NT2/D1 (cell line): ENCODE measurements around the gene TRMT6.

ENCODE experiments used
- DNase-seq: peaks from one replicate; pipeline ENCODE4 v3.0.0-alpha.2; 2011; ENCODE audit warnings: low read depth, low spot score
- H3K27me3 ChIP-seq: 2 replicates; pipeline ENCODE4 v1.6.0; 2011; ENCODE audit warnings: mild to moderate bottlenecking; ENCODE audit not compliant: insufficient read length, insufficient read depth
- H3K36me3 ChIP-seq: 2 replicates; pipeline ENCODE4 v1.6.1; 2011; ENCODE audit warnings: mild to moderate bottlenecking, low read length, mixed read lengths; ENCODE audit not compliant: insufficient read depth, insufficient read length
- H3K4me1 ChIP-seq: 2 replicates; pipeline ENCODE4 v1.5.1; 2011; ENCODE audit not compliant: insufficient read depth, insufficient read length
- H3K4me3 ChIP-seq: 2 replicates; pipeline ENCODE4 v1.5.1; 2011; ENCODE audit warnings: low read depth; ENCODE audit not compliant: insufficient read length
- H3K9ac ChIP-seq: 2 replicates; pipeline ENCODE4 v1.6.0; 2011; ENCODE audit warnings: low read depth; ENCODE audit not compliant: insufficient read length
- H3K9me3 ChIP-seq: 2 replicates; pipeline ENCODE4 v1.5.1; 2011; ENCODE audit warnings: mild to moderate bottlenecking, low read length; ENCODE audit not compliant: insufficient read depth
- SUZ12 ChIP-seq: IDR thresholded peaks from 2 replicates; pipeline ENCODE4 v1.6.1; 2011; ENCODE audit not compliant: insufficient read length, insufficient read depth; ENCODE audit errors: extremely low read depth
- YY1 ChIP-seq: IDR thresholded peaks from 2 replicates; pipeline ENCODE4 v1.6.1; 2011; ENCODE audit not compliant: insufficient read length, insufficient read depth
- ZNF274 ChIP-seq: IDR thresholded peaks from 2 replicates; pipeline ENCODE4 v1.6.1; 2011; ENCODE audit warnings: mild to moderate bottlenecking, low read depth, low read length

The TRMT6 gene

DNA sequence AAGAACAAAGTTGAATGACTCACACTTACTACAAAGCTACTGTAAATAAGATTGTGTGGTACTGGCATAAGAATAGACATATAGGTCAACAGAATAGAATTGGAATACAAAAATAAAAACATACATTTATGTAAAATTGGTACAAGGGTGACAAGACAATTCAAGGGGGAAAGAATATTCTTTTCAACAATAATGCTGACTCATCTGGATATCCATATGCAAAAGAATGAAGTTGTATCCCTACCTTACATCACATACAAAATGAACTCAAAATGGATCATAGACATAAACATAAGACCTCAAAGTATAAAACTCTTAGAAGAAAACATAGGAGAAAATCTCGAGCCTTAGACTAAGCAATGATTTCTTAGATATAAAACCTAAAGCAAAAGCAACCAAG lies 50.9 kb downstream of the TRMT6 start:
- DNase-seq: no peak
- Histone ChIP-seq H3K4me3 (no peak overlapping the region), H3K9ac (no peak overlapping the region), H3K27me3 (no peaks in the 10 kb centered on the region), H3K9me3 (no peaks in the 10 kb centered on the region), H3K4me1 (no peaks in the 10 kb centered on the region), H3K36me3 (no peaks in the 10 kb centered on the region)
- TF ChIP-seq SUZ12 (no peak), ZNF274 (no peak), YY1 (no peak)

- TF ChIP-seq ZNF274: no peak
- TF ChIP-seq YY1: no peak
- no peak for TF ChIP-seq SUZ12
- no peaks in the 10 kb centered on the region for H3K9me3 ChIP-seq
- H3K4me1 ChIP-seq: no peaks in the 10 kb centered on the region
- H3K4me3 ChIP-seq: no peak overlapping the region
- no peaks in the 10 kb centered on the region for H3K27me3 ChIP-seq
- DNase-seq: no peak
- no peak overlapping the region for H3K9ac ChIP-seq
- no peaks in the 10 kb centered on the region for H3K36me3 ChIP-seq
These were observed 54.7 kb downstream of the TRMT6 start for GRCh38 chr20:5895626-5896025.

DNA sequence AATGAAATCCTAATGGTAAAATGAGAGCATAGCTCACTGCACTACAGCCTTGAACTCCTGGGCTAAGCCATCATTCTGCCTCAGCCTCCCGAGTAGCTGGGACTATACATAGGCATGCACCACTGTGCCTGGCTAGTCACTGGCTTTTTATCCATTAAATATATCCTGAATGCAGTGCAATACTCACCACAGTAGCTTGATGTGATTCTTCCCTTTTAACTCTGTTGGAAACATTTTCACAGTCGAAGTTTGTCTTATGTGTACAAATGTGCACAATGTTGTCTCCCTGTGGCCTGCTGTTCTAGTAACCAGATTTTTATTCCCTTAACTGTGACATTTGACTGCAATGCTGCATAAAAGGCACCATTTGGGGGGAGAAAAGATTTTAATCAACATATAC lies 56.7 kb downstream of the TRMT6 start:
- H3K4me3 ChIP-seq: no peak overlapping the region
- H3K9ac ChIP-seq: no peak overlapping the region
- no peak for DNase-seq
- H3K9me3 ChIP-seq: no peaks in the 10 kb centered on the region
- H3K4me1 ChIP-seq: no peaks in the 10 kb centered on the region
- H3K36me3 ChIP-seq: no peaks in the 10 kb centered on the region
- no peaks in the 10 kb centered on the region for H3K27me3 ChIP-seq
- no peak for TF ChIP-seq SUZ12
- TF ChIP-seq YY1: no peak
- TF ChIP-seq ZNF274: no peak

DNA sequence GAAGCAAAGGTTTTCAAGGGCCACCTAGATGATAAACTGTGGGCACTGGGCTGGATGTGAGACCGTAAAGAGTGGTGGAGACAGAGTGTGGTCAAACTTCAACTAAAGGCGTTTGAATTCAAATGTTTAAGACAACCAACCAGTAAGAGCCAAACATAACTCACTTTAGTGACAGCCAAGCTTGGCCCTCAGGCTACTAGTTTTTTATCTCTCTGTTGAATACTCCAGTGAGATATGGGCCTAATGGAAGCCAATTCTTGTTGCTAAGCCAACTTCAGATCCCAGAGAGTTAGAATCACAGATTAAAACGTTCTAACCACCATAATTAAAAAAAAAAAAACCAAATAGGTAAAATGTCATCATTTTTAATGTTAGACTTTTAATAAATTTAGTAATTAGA lies 57.3 kb downstream of the TRMT6 start:
- no peaks in the 10 kb centered on the region for H3K27me3 ChIP-seq
- H3K36me3 ChIP-seq: no peaks in the 10 kb centered on the region
- H3K9me3 ChIP-seq: no peaks in the 10 kb centered on the region
- DNase-seq: no peak
- H3K9ac ChIP-seq: no peak overlapping the region
- H3K4me3 ChIP-seq: no peak overlapping the region
- TF ChIP-seq ZNF274 (no peak), SUZ12 (no peak), YY1 (no peak)
- no peaks in the 10 kb centered on the region for H3K4me1 ChIP-seq

GRCh38 chr20:5890773-5891441 lies 59.4 kb downstream of the TRMT6 start:
- Histone ChIP-seq H3K9ac (no peak overlapping the region), H3K36me3 (no peaks in the 10 kb centered on the region), H3K4me3 (no peak overlapping the region), H3K27me3 (no peaks in the 10 kb centered on the region), H3K4me1 (no peaks in the 10 kb centered on the region), H3K9me3 (no peaks in the 10 kb centered on the region)
- TF ChIP-seq SUZ12 (no peak), ZNF274 (no peak), YY1 (no peak)
- DNase-seq: no peak

DNA sequence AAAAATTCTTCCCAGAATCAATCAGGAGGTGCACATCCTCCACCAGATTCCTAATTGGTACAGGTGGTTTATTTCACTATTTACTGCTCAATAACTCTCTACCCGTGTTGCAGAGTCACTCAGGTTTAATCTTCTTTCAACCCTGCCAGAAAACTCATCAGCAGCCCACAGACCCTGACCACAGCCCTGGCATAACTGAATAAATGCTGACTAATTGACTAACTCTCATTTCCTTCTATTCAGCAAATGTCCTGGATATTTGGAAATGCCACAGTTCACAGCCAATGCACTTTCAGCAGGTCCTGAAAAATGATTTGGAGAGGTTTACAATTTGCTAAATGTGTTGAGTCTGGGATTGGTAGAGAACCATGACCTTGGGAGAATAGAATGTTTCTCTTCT lies 62.3 kb downstream of the TRMT6 start:
- H3K4me3 ChIP-seq: no peak overlapping the region
- no peaks in the 10 kb centered on the region for H3K4me1 ChIP-seq
- H3K9me3 ChIP-seq: no peaks in the 10 kb centered on the region
- TF ChIP-seq SUZ12 (no peak), ZNF274 (no peak), YY1 (no peak)
- no peaks in the 10 kb centered on the region for H3K36me3 ChIP-seq
- no peak overlapping the region for H3K9ac ChIP-seq
- no peak for DNase-seq
- no peaks in the 10 kb centered on the region for H3K27me3 ChIP-seq

GRCh38 chr20:5887386-5887785 lies 62.9 kb downstream of the TRMT6 start:
- no peaks in the 10 kb centered on the region for H3K9me3 ChIP-seq
- no peaks in the 10 kb centered on the region for H3K36me3 ChIP-seq
- no peak overlapping the region for H3K4me3 ChIP-seq
- H3K9ac ChIP-seq: no peak overlapping the region
- DNase-seq: no peak
- no peaks in the 10 kb centered on the region for H3K4me1 ChIP-seq
- H3K27me3 ChIP-seq: no peaks in the 10 kb centered on the region
- TF ChIP-seq ZNF274 (no peak), SUZ12 (no peak), YY1 (no peak)
